Measurements from ENCODE around the gene TMEM18.

GRCh38 chr2:620471-621302, 56.5 kb downstream of the TMEM18 start:
- TF ChIP-seq CTCF (IDR thresholded peaks at IDR 0.05 in 2 of 3, conservative IDR thresholded peaks at IDR 0.05 in 1 of 3; ENCODE audit: borderline replicate concordance in 1 of 3, insufficient read depth in 1 of 3, low read depth in 2 of 3, low read length in 2 of 3) (no peak), JUND (IDR thresholded peaks at IDR 0.05) (no peak), ZBTB33 (IDR thresholded peaks at IDR 0.05; ENCODE audit: extremely low read depth, insufficient replicate concordance, low read length) (no peak), EZH2 (IDR thresholded peaks at IDR 0.05) (no peak), YY1 (IDR thresholded peaks at IDR 0.05; ENCODE audit: extremely low read depth, insufficient replicate concordance, low read depth, low read length) (no peak), RAD21 (IDR thresholded peaks at IDR 0.05; ENCODE audit: low read depth) (no peak), EZH2phosphoT487 (IDR thresholded peaks at IDR 0.05; ENCODE audit: borderline replicate concordance) (no peak), POLR2A (IDR thresholded peaks at IDR 0.05; ENCODE audit: borderline replicate concordance, extremely low read depth, insufficient read depth, insufficient read length) (no peak), MAX (IDR thresholded peaks at IDR 0.05) (no peak), CEBPB (IDR thresholded peaks at IDR 0.05; ENCODE audit: low read depth) (no peak), FOSL1 (IDR thresholded peaks at IDR 0.05; ENCODE audit: low read depth) (no peak), SIN3A (IDR thresholded peaks at IDR 0.05; ENCODE audit: low read depth) (no peak)

Measured in HCT116 (cell line).